HS-27A (cell line): ENCODE data around the gene PRF1.
"Not testable (repeated sequence)": the region's sequence is repeated elsewhere in the genome, so short reads cannot be mapped to it uniquely, and the experiment has no call there.

Experiments
- DNase-seq: peaks from one replicate; pipeline ENCODE4 v3.0.0-alpha.2; 2012; ENCODE audit warnings: low read depth, missing footprints

PRF1 gene

DNA sequence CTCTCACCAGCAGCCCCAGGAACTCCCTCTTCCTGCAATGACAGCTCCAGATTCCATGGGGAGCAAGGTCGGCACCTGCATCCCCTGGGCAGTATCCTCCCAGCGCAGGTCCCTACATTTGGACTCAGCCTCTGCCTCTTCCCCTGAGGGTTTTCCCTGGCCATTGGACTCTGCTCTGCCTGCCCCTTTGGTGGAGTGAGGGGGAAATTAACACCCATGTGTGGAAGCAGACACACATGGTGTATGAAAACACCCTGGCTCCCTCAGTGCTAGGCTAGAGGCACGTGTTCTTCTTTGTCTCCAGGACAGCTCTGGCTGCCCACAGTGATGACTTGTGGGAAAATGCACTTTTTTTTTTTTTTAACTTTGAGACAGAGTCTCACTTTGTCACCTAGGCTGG lies 8.4 kb downstream of the PRF1 start:
- no peak for DNase-seq

DNA sequence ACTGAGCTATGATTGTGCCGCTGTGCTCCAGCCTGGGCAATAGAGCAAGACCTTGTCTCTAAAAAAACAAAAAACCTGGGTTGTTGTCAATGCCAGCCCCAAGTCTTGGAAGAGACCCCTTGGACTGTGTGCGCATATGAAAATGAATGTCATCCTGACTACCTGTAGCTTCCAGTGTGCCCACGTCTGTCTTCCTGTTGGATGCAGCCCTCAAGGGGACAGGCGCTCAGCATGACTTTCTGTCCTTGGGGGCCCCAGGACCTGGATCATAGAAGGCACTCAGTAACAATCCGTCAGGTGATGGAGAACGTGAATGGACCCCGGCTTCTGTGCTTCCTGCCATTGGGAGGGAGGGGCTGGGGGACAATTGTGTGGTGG lies 9.0 kb downstream of the PRF1 start:
- DNase-seq, result no peak

DNA sequence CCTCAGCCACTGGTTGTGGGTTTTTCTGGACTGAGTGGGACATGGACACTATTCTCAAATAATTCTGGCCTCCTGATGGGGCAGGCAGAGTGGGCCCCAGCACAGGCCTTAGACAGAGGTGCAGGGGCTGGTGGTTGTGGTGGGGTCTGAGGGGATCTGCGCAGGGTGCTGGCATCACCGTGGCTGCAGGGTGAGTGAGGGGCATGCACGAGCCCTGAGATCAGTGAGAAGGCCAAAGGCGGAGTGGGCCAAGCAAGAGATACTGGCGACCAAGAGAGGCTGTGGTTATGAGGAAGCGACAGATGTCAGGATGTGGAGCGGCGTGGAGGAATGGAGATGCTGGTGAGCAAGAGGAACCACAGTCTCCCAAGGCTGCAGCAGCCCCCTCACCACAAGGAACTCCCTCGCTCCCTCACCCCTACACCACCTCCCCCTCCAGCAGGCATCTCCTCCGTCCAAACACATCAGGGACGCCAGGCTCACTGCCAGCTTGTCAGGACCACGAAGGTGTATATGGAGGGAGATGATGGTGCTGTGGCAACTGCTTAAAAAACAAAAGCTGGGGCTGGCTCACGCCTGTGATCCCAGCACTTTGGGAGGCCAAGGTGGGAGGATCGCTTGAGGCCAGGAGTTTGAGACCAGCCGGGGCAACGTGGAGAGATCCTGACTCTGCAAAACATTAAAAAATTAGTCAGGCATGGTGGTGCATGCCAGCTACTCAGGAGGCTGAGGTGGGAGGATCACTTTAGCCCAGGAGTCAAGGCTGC lies 9.6 kb downstream of the PRF1 start:
- no peak for DNase-seq

DNA sequence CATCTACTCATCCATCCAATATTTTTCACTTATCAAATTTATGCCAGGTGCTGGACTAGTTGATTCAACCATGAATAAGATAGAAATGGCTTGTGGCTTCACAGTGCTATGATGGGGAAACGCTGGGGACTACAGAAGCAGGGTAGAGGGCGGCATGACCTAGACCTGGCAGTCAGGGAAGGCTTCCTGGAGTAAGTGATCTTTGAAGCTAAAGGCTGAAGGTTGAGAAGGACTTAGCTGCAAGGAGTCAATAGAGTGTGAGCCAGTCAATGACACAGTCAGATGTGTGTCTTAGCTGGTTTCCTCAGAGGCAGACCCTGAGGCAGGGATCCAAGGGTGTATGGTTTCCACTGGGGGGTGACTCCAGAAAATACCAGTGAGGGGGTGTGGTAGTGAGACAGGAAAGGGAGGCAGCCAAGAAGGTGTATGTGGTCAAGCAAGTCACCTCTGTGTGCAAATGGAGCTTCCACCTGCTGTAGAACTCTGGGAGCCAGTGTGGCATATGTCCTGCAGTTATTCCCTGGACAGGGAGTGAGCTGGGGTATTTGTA lies 10.3 kb downstream of the PRF1 start:
- no peak for DNase-seq

DNA sequence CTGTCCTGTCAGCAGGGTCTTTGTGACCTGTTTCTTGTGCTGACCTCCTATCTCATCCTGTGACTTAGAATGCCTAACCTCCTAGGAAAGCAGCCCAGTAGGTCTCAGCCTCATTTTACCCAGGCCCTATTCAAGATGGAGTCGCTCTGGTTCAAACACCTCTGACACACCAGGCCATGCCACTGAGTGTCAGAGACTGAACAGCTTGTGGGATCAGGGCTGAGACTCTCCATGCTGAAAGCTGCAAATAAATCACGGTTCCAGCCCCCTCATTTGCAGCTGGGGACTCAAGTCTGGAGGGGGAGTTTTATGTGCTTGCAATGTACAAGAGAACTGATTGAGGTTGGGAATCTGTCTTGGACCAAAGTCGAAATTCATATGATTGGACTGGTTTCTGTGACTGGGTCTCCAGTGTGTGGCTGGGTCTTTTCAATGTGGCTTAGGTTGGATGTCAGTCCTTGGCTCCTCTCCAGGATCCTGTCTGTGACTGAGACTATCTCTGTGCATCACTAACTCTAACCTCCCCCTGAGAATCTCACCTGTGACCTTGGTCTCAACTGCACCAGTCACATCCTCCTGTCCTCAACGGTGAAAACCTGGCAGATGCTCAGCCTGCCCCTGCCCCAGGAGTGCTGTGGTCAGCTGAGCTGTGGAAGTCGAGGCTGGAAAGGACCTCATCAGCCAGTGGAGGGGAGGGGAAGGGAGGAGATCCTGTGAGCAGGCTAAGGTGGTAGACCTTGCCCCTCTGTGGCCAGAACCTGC lies 11.7 kb downstream of the PRF1 start:
- no peak for DNase-seq

DNA sequence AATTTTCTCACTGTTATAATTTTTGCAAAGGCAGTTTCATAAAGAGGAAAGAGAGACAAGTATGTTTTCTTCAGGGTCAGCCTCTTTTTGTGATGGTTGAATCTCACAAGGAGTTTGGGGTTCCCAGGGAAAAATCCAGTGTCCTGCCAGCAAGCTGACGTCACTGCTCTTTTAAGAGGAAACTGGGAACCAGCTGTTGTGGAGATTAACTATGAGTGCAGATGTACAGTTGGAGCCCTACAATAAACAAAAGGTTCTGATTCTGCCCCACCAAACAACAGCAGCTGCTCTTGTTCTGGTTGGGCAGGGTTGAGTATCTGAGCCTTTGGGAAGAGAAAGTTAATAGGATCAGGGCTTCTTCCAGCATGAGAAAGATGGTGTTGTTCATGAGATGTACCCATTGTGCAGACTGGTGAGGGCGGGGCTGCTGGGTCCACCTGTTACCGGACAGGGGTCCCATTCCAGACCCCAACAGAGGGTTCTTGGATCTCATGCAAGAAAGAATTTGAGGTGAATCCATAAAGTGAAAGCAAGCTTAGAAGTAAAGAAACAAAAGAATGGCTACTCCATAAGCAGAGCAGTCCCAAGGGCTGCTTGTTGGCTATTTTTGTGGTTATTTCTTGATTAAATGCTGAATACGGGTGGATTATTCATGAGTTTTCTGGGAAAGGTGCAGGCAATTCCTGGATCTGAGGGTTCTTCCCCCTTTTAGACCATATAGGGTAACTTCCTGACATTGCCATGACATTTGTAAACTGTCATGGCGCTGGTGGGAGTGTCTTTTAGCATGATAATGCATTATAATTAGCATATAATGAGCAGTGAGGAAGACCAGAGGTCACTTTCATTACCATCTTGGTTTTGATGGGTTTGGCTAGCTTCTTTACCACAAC lies 12.5 kb downstream of the PRF1 start:
- DNase-seq, result no peak

DNA sequence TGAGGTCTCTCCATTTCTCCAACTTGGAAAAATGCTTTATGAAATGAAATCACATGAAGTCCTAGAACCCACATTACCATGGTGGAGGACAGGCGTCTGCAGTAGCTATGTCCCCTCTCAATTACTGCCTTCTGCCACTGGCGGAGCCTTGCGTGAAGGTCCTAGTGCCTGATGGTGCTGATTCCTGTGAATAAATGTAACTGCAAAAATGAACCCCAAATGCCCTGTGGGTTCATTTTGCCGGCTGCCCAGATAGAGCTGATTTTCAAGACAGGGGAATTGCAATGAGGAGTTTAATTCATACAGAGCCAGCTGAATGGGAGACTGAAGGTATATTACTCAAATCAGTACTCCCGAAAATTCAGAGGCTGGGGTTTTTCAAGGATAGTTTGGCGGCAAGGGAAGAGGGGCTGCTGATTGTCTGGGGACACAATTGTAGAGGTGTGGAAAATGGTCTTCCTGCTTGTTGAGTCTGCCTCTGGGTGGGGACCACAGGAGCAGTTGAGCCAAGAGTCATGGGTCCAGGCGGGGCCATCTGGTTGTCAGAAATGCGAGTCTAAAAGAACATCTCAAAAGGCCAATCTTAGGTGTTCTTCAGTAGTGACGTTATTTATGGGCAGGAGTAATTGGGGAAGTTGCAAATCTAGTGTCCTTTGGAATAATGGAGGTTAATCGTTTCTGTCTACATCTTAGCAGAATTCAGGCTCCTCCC lies 13.5 kb downstream of the PRF1 start:
- DNase-seq, result no peak

DNA sequence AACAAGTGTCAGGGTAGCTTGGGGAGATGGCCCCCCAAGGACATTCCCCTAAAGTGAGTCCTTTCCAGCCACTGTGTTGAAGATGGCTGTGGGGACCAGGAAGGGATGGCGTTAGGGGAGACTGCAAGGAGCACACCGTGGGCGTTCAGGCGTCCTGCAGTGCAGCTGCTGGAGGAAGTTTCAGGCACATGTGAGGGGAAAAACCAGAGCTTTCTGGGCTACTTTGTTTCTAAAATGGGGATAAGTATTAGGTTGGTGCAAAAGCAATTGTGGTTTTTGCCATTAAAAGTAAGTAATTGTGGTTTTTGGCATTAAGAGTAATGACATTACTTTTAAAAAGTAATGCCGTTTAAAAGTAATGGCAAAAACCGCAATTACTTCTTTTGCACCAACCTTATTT lies 14.3 kb downstream of the PRF1 start:
- no peak for DNase-seq

DNA sequence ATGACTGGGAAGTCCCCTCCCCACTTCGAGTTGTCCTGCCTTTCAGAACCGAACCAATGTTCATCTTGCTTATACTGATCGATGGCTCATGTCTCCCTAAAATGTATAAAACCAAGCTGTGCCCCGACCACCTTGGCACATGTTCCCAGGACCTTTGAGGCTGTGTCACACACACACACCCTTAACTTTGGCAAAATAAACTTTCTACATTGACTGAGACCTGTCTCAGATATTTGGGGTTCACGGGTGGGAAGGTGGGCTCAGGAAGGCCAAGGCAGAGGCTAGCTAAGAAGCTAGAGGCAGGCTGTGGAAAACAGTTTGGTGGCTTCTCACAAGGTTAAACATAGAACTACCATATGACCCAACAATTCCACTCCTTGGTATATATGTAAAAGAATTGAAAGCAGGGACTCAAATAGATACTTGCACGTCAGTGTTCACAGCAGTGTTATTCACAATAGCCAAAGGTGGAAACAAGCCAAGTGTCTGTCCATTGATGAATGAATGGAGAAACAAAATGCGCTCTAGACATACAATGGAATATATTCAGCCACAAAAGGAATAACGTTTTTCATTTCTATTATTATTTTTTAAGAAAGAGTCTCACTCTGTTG lies 15.4 kb downstream of the PRF1 start:
- no peak for DNase-seq

DNA sequence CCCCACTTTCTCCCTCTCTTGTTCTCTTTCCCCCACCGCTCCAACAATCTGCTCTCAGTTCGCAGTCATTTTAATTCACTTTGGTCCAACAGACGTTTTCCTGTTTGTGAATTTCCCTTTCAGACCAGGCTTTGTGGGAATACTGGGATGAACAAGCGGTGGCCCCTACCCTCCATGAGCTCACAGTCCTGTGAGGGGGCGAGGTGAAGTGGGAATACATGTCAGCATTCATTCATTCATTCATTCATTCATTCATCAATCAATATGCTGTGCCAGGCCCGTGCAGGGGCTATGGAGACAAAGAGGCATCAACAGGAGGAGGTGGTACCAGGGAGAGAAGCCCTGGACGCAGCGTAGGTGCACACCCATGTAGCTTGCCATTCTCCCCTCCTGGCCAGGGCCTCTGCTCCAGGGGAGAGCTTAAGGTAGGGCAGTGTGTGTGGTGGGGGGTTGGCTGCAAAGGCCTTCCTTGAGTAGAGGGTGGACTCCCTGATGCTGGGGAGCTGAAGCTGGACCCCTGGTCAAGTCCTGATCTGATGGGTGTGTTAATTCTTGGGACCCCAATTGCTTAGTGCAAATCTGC lies 16.1 kb downstream of the PRF1 start:
- no peak for DNase-seq

DNA sequence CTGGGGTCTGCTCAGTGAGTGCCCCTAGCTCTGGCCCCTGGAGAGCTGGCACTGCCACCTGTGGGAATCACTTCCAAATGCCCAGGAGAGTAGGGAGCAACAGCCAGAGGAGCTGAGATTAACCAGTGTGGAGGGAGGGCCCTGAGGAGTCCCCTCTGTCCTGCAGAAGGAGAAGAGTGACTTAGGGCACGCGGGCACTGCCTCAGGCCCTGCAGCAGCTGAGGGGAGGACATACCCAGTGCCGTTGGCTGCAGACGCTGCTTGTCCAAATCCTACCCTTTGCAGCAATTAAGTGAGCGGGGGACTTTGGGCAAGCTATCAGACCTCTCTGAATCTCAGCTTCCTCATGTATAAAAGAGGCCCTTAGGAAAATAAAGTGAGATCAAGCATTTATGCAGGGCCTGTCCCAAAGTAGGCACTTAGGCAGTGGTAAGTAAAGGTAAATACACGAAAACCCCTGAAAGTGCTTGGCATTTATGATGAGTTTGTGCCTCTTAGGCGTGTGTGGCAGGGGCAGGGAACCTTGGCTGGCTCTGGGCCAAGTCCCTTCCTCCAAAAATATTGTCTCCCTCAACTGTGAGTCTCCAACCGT lies 16.9 kb downstream of the PRF1 start:
- no peak for DNase-seq

DNA sequence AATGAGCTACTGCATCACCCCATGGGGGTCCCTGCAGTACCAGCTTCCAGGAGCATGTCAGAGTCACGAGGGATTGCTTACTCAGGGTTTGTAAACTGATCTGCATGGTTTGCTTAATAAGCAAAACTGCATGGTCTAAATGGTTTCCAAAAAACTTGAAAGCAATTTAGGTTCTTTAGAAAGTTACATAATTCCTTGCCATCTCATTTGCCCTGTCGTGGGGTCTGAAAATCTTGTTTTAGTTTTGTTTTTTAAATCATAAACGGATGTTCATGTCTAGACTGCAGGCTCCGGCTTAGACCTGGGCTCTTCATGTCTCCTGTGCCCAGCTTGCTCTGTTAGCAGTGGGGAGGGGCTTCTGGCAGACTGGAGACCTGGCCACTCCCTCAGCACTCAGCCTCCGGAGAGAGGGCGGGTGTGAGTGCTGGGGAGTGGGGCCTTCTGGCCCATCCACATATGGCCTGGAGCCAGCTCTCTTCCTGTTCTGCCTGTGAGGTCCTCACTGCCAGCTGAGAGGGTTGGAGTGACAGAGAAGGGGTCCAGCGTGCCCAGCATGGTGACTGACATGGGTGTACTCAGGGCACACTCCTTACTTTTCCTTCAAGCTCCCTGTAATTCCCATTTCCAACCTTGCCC lies 17.5 kb downstream of the PRF1 start:
- no peak for DNase-seq

DNA sequence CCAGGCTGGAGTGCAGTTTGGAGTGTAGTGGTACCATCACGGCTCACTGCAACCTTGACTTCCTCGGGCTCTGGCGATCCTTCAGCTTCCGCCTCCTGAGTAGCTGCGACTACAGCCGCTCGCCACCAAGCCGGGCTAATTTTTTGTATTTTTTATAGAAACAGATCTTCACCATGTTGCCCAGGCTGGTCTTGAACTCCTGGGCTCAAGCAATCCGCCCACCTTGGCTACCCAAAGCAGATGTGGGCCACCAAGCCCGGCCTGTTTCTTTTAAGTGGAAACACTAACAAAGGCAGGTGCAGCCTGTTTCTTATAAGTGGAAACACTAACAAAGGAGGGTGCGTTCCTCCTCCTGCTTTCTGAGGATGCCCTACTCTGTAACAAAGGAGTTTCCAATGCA lies 18.2 kb downstream of the PRF1 start:
- no peak for DNase-seq

DNA sequence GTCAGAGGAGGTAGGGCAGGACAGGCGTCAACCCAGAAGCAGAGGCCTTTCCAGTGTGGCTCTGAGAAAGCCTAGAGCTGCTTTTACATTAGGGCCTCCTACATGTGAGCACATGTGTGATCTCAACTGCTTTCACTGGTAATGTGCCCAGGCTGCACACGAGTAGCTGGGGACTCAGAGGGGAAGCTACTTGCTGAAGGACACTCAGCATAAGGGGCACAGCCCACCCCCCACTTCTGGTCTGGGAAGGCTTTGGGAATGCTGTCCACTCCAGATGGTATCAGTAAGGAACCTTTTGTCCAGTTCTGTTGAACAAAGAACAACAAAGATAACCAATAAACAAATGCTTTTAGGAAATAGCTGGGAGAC lies 18.9 kb downstream of the PRF1 start:
- no peak for DNase-seq

DNA sequence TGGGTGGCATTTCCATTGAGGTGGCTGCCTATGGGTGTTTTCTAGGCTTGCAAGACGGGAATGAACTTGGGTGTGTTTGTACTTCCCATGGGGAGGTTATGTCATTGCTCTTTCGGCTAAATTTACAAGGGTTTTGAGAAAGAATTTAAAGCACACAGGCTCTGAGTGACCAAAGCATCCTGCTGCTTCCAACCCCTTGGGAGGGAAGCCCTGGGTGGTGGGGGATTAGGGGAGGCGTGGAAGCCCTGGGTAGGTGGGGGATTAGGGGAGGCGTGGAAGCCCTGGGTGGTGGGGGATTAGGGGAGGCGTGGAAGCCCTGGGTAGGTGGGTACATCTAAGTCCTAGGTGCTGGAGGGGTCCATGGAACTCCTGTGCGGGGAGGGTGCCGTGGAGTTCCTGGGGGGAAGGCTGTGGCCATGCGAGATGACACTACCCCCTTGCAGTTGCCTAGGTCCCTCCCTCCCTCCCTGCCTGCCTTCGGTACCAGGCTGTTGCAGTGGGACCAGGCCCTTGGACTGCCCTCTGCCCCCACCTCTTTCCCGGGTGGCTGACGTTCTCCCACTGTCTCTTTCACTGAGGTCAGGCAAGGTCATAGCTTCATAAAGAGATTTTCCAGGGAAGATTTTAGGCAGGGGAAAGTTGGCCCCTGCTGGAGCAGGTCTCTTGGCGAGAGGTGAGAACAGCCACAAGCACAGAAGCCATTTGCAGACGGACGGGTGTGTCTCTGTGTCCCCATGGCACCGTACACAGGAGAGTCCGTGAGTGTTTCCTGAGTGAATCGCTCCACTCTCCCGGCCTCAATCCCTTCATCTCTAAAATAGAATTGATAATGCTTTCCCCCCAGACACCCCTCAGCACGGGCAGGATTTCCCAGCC lies 19.5 kb downstream of the PRF1 start:
- DNase-seq, result no peak

DNA sequence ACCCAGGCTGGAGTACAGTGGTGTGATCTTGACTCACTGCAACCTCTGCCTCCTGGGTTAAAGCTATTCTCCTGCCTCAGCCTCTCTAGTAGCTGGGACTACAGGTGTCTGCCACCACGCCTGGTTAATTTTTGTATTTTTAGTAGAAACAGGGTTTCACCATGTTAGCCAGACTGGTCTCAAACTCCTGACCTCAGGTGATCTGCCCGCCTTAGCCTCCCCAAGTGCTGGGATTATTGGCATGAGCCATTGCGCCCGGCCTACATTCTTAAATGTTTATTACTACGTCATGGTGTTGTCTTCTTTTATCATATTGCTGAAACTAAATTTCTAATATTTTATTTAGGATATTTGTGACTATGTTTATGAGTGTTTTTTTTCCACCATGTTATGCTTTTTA lies 21.4 kb downstream of the PRF1 start:
- DNase-seq, result not testable (repeated sequence)

DNA sequence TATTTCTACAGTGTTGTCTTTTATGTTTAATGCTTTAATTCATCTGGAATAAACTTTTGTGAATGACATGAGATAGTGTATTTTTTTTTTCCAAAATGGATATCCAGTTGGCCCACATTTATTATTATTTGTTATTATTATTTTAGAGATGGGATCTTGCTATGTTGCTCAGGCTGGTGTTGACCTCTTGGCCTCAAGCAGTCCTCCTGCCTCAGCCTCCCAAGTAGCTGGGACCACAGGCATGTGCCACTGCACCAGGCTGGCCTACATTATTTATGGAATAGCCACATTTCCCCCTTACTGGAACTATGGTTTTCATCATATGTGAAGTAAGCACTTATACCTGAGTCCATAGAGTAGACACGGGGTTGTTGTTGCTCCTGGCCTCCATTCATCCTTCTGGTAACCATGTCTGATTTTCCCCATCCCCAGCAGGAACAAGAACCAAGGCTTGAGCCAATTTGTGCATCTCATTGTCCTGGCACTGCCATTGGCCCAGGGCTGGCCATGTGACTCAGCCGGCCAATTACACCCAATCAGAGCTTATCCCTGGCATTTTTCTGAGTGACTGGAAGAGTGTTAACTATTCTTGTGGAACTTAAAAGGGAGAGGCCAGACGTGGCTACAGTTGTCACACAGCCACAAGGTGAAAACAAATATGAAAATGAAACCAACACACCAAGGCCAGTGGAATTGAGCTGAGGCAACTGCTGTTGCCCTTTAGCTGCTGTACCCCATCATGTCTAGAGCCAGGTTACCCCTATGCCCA lies 23.1 kb downstream of the PRF1 start:
- DNase-seq, result no peak

DNA sequence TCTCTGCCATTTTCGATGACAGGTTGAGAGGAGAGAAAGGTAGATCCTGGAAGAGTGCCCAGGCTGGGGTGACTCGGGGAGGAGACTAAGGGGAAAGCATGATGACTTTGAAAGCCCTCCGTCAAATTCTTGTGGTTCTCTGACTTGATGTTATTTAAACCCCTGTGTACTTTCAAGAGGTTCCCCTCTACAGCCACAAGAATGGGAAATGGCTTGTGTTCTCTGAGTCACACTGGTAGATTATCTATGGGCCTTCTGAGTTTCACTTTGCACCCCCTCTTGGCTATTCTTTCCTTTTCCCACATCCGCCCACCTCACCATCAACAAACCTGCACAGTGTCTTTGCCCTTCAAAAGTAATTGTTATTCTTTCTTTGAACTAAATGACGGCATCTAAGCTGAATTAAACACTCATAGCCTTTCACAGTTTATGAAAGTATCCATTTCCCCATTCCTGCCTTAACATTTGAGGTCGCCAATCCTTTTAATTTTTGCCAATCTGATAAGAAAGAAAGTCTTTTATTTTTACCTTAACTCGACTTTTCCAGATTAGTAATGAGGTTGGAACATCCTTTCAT lies 24.1 kb downstream of the PRF1 start:
- DNase-seq, result peak; percentile 9
